Activated B cell treated with CpG ODN at 0.5 μM for 24 hours (primary cell): ENCODE data around the gene PAXX. TPM values are rescaled to one million over a fixed set of nuclear protein-coding genes. Genes with fewer than 3 reads are reported as not detected.

ENCODE experiments used
- ATAC-seq: fragments of 200-7000 bp; cut with Tn5 transposase; one replicate; pipeline ENCODE4 v1.10.0; 2021; ENCODE audit warnings: low read depth, mild to moderate bottlenecking, moderate library complexity
- CTCF ChIA-PET: fragments of 350-600 bp; sonication (Branson Sonifier 250); formaldehyde crosslinking; loops from one replicate; lab custom pipeline; 2021; ENCODE audit warnings: antibody characterized with exemption; lab: Charles Lee
- POLR2A ChIA-PET: fragments of 350-600 bp; sonication (Branson Sonifier 250); formaldehyde crosslinking; loops from one replicate; lab custom pipeline; 2021; ENCODE audit warnings: antibody characterized with exemption; lab: Charles Lee
- DNase-seq: peaks from one replicate; pipeline ENCODE4 v3.0.0; 2022
- H3K27ac Mint-ChIP-seq: one replicate; pipeline ENCODE4 v1.8.0; 2020; ENCODE audit warnings: mixed read lengths
- H3K27me3 Mint-ChIP-seq: one replicate; pipeline ENCODE4 v1.8.0; 2021; ENCODE audit warnings: mixed read lengths
- H3K36me3 Mint-ChIP-seq: one replicate; pipeline ENCODE4 v1.8.0; 2021; ENCODE audit warnings: low read depth, mixed read lengths
- H3K4me1 Mint-ChIP-seq: one replicate; pipeline ENCODE4 v1.8.0; 2021; ENCODE audit warnings: mixed read lengths
- H3K4me3 Mint-ChIP-seq: one replicate; pipeline ENCODE4 v1.8.0; 2020; ENCODE audit warnings: mild to moderate bottlenecking, mixed read lengths
- H3K9me3 Mint-ChIP-seq: one replicate; pipeline ENCODE4 v1.8.0; 2020; ENCODE audit warnings: mixed read lengths
- intact Hi-C: fragments of 100-400 bp; cut with micrococcal nuclease; formaldehyde crosslinking; loops from one replicate; pipeline ENCODE4 v1.15.1; 2024
- total RNA-seq: library from RNA; stranded (reverse); gene quantifications from 2 replicates; pipeline ENCODE4 v1.2.3, GENCODE V29; 2022
- TF ChIP-seq, protein P1 (sequence below): fragments of 200-600 bp; IDR thresholded peaks from one replicate; pipeline ENCODE4 v1.8.0; 2022; ENCODE audit warnings: antibody characterized with exemption, mild to moderate bottlenecking

The PAXX gene
- total RNA-seq, 1 donor from 2014 or later = 47.8 TPM

DNA sequence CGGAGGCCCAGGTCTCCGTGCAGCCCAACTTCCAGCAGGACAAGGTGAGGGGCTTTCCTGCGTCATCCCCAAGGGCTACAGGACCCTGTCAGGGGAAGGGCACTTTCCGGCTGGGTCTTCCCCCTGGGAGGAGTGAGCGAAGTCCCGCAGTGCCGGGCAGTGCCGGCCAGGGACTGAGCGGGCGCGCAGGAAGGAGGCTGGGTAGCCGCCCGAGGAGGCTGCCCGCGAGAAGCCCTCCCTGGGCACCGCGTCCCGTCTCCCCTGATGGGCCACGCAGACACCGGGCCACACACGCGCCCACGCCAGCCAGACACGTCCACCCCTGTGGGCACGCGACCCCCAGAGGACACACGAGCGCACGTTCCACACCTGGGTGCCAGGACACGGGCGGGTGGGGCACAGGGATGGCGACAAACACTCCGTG is 14.6 kb upstream of the PAXX start:
- H3K27me3 Mint-ChIP-seq = peaks cover 29% of the 10 kb centered on the region
- no peak overlapping the region for H3K4me3 Mint-ChIP-seq
- no peaks in the 10 kb centered on the region for H3K9me3 Mint-ChIP-seq
- H3K36me3 Mint-ChIP-seq = no peaks in the 10 kb centered on the region
- no peak overlapping the region for H3K27ac Mint-ChIP-seq
- intact Hi-C loops = loop anchor here (1.0 kb wide), 1 partner anchor 15 kb away; the partner anchor contains the start of gene PAXX
- H3K4me1 Mint-ChIP-seq = no peaks in the 10 kb centered on the region
- ATAC-seq (no peak), DNase-seq (no peak)
- TF ChIP-seq, protein P1, sequence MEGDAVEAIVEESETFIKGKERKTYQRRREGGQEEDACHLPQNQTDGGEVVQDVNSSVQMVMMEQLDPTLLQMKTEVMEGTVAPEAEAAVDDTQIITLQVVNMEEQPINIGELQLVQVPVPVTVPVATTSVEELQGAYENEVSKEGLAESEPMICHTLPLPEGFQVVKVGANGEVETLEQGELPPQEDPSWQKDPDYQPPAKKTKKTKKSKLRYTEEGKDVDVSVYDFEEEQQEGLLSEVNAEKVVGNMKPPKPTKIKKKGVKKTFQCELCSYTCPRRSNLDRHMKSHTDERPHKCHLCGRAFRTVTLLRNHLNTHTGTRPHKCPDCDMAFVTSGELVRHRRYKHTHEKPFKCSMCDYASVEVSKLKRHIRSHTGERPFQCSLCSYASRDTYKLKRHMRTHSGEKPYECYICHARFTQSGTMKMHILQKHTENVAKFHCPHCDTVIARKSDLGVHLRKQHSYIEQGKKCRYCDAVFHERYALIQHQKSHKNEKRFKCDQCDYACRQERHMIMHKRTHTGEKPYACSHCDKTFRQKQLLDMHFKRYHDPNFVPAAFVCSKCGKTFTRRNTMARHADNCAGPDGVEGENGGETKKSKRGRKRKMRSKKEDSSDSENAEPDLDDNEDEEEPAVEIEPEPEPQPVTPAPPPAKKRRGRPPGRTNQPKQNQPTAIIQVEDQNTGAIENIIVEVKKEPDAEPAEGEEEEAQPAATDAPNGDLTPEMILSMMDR = no peak
- ChIA-PET POLR2A (interaction anchor here (0.9 kb wide), 1 partner anchor 15 kb away, joined by 10 read pairs; the partner anchor contains the start of gene PAXX), CTCF (no interaction called here)

DNA sequence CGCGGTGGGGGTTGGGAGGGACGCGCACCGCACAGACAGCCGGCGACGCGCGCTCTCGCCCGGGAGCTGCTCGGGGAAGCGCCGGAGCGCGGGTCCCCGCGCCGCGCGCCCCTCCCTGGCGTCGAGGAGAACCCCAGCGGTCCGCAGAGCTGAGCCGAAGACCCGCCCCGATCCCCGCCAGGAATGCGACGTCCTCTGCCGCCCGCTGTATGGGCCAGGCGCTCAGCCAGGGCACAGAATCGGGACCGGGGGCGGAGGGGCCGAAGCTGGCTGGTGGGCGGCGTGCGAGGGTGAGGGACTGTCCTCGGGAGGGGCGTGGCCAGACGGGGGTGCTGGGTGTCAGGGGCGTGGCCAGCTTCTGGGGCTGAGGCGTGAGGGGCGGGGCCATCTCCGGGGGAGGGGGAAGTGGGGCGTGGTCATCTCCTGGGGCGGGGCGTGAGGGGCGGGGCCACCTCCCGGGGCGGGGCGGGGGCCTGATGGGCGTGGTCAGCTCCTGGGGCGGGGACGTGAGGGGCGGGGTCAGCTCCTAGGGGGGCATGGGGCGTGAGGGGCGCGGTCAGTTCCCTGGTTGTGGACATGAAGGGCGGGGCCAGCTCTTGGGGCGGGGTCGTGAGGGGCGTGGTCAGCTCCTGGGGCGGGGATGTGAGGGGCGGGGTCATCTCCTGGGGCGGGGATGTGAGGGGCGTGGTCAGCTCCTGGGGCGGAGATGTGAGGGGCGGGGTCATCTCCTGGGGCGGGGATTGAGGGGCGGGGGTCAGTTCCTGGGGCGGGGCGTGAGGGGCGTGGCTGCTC is 14.0 kb upstream of the PAXX start:
- Mint-ChIP-seq H3K27ac (no peak overlapping the region), H3K9me3 (no peaks in the 10 kb centered on the region), H3K4me3 (no peak overlapping the region), H3K27me3 (peaks cover 29% of the 10 kb centered on the region), H3K36me3 (no peaks in the 10 kb centered on the region), H3K4me1 (no peaks in the 10 kb centered on the region)
- peak; percentile 75 for ATAC-seq
- CTCF ChIA-PET = no interaction called here
- DNase-seq = no peak
- POLR2A ChIA-PET = interaction anchor here (0.6 to 0.9 kb wide), 3 partner anchors 14 to 68 kb away, joined by 3 to 10 read pairs (median 4); partner anchors contain the start of gene PAXX
- intact Hi-C loops = loop anchor here (1.0 kb wide), 1 partner anchor 14 kb away; the partner anchor contains the start of gene PAXX
- TF ChIP-seq, protein P1 = no peak

DNA sequence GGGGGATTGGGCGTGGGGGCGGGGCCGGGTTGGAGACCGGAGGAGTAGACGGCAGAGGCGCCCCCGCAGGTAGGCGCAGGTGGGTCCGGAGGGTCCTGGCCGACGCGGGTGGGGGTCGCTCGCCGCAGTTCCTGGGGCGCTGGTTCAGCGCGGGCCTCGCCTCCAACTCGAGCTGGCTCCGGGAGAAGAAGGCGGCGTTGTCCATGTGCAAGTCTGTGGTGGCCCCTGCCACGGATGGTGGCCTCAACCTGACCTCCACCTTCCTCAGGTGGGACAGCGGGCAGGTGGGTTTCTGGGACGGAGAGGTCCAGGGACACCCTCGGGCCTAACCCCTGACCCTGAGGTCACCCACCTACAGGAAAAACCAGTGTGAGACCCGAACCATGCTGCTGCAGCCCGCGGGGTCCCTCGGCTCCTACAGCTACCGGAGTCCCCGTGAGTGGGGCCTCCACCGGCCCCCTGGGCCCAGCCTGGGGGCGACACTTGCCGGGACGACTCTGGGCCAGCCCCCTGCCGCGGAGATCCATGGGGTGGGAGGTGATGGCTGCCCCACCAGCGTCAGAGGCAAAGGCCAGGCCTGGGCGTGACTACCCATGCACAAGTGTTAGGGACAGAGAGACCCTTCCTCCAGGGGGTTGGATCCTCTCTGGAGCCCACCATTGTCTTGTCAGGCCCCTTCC is 13.2 kb upstream of the PAXX start:
- H3K4me3 Mint-ChIP-seq = no peak overlapping the region
- POLR2A ChIA-PET = interaction anchor here (0.7 to 0.9 kb wide), 2 partner anchors 14 to 67 kb away, joined by 4 to 10 read pairs; partner anchors contain the start of gene PAXX
- no peak overlapping the region for H3K27ac Mint-ChIP-seq
- peaks cover 33% of the 10 kb centered on the region for H3K27me3 Mint-ChIP-seq
- H3K9me3 Mint-ChIP-seq = no peaks in the 10 kb centered on the region
- TF ChIP-seq, protein P1 = no peak
- no peak for ATAC-seq
- peaks cover 2% of the 10 kb centered on the region for H3K4me1 Mint-ChIP-seq
- intact Hi-C loops = loop anchor here (1.0 kb wide), 1 partner anchor 13 kb away; the partner anchor contains the start of gene PAXX
- no peaks in the 10 kb centered on the region for H3K36me3 Mint-ChIP-seq
- CTCF ChIA-PET = no interaction called here
- no peak for DNase-seq

DNA sequence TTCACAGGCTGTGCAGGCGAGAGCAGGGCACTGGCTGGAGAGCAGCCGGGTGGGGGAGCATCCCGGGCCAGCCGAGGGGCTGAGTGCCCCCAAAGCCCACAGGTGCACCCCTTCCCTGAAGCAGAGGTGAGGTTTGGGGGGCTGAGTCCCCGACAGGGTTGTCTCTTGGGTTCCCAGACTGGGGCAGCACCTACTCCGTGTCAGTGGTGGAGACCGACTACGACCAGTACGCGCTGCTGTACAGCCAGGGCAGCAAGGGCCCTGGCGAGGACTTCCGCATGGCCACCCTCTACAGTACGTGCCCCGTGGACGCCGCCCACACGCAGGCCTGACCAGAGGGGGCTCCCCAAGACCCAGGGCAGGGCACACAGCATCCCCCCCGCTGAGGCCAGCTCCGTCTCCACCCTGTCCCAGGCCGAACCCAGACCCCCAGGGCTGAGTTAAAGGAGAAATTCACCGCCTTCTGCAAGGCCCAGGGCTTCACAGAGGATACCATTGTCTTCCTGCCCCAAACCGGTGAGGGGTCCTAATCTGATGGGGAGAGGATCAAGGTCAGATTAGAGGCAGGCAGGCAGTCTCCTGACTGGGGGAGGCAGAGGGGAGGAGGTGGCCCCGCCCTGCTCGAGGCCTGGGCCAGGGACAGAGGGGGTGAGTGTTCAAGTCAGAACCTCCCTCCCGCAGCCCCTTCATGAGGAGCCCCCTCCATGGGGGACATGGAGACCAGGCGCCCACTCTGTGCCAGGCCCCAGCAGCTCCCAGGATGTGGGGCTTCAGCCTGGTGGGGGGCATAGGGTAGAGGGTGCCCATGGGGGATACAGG is 12.2 kb upstream of the PAXX start:
- TF ChIP-seq, protein P1 = no peak
- ATAC-seq (no peak), DNase-seq (no peak)
- H3K9me3 Mint-ChIP-seq = no peaks in the 10 kb centered on the region
- H3K4me1 Mint-ChIP-seq = peaks cover 2% of the 10 kb centered on the region
- H3K4me3 Mint-ChIP-seq = no peak overlapping the region
- no peaks in the 10 kb centered on the region for H3K36me3 Mint-ChIP-seq
- CTCF ChIA-PET = no interaction called here
- peaks cover 36% of the 10 kb centered on the region for H3K27me3 Mint-ChIP-seq
- POLR2A ChIA-PET = interaction anchor here (0.7 kb wide), 1 partner anchor 180 kb away, joined by 3 read pairs; no protein-coding TSS in a partner anchor
- intact Hi-C loops = no loop called here
- no peak overlapping the region for H3K27ac Mint-ChIP-seq
